Ishikawa (cell line): Measurements from ENCODE around the gene MED15.

Source experiments
- EP300 ChIP-seq: IDR thresholded peaks from 2 replicates; pipeline ENCODE4 v1.6.1; 2012; ENCODE audit warnings: borderline replicate concordance
- MAX ChIP-seq: IDR thresholded peaks from 2 replicates; pipeline ENCODE4 v1.6.1; 2012
- REST ChIP-seq: IDR thresholded peaks from 2 replicates; pipeline ENCODE4 v1.6.1; 2012; ENCODE audit warnings: low read depth, mild to moderate bottlenecking
- TAF1 ChIP-seq: IDR thresholded peaks from 2 replicates; pipeline ENCODE4 v1.6.1; 2012; ENCODE audit warnings: low read depth, mild to moderate bottlenecking
- TEAD4 ChIP-seq: IDR thresholded peaks from 2 replicates; pipeline ENCODE4 v1.6.1; 2012

- TF ChIP-seq MAX (no peak), TAF1 (no peak), TEAD4 (no peak), REST (no peak), EP300 (no peak)
Measured at GRCh38 chr22:20587206-20587958, 80.0 kb downstream of the MED15 start.
